ENCODE results near the gene SCAI. TPM values are rescaled to one million over a fixed set of nuclear protein-coding genes. Genes with fewer than 3 reads are reported as not detected.
"Not testable (repeated sequence)": the region's sequence is repeated elsewhere in the genome, so short reads cannot be mapped to it uniquely, and the experiment has no call there.

Gene SCAI
- total RNA-seq, 1 donor: 9.9 TPM

DNA sequence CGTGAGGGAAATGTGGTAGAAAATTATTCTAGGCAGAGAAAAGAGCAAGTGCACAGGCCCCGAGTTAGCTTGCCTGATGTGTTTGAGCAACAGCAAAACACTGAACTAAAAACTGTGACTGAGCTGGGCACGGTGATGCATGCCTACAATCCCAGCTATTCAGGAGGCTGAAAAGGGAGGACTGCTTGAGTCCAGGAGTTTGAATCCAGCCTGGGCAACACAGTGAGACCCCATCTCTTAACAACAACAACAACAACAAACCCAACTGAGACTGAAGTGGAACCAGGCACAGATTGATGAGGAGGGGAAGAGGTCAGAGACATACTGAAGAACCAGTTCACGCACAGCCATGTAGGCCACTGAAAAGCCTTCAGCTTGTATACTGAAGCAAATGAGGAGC lies 42.5 kb downstream of the SCAI start:
- no peaks in the 10 kb centered on the region for H3K9me3 ChIP-seq (ENCODE audit: low read depth, low read length)
- no peaks in the 10 kb centered on the region for H3K27me3 ChIP-seq (ENCODE audit: insufficient read depth, low read length)
- no peaks in the 10 kb centered on the region for H3K4me1 ChIP-seq (ENCODE audit: insufficient read depth, low read length)
- H3K4me3 ChIP-seq (ENCODE audit: low read length): no peak overlapping the region

DNA sequence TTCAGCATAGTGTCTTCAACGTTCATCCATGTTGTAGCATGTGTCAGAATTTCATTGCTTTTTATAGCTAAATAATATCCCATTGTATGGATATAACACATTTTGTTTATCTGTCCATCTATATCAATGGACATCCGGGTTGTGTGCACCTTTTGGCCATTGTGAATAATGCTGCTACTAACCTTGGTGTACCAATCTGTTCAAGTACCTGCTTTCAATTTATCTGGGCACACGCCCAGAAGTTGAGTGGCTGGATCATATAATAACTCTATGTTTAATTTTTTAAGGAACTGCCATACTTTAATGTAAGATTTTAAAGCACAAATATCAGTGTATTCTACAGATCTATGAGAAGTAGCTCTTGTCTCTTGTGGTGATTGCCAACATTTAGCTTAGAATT lies 43.5 kb downstream of the SCAI start:
- H3K4me1 ChIP-seq (ENCODE audit: insufficient read depth, low read length): no peaks in the 10 kb centered on the region
- H3K4me3 ChIP-seq (ENCODE audit: low read length): no peak overlapping the region
- H3K27me3 ChIP-seq (ENCODE audit: insufficient read depth, low read length): no peaks in the 10 kb centered on the region
- no peaks in the 10 kb centered on the region for H3K9me3 ChIP-seq (ENCODE audit: low read depth, low read length)

DNA sequence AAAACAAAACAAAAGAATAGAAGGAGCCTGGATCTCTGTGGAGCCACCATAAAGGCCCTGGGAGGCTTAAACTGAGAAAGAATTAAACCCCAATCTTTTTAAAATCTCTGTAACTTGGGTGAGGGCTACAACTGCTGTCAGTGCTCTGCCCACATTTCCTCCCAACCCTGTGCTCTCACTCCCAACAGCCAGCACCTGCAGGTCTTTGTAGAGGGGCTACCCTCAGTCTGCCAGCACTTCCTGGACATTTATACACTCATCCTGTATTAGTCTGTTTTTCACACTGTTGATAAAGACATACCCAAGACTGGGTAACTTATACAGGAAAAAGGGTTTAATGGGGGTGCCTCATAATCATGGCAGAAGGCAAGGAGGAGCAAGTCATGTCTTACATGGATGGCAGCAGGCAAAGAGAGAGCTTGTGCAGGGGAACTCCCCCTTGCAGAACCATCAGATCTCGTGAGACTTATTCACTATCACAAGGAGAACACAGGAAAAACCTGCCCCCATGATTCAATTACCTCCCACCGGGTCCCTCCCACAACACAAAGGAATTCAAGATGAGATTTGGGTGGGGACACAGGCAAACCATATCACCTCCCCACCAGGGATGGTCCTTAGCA lies 47.4 kb downstream of the SCAI start:
- Histone ChIP-seq H3K4me3 (ENCODE audit: low read length) (no peak overlapping the region), H3K4me1 (ENCODE audit: insufficient read depth, low read length) (no peaks in the 10 kb centered on the region), H3K27me3 (ENCODE audit: insufficient read depth, low read length) (no peaks in the 10 kb centered on the region)

DNA sequence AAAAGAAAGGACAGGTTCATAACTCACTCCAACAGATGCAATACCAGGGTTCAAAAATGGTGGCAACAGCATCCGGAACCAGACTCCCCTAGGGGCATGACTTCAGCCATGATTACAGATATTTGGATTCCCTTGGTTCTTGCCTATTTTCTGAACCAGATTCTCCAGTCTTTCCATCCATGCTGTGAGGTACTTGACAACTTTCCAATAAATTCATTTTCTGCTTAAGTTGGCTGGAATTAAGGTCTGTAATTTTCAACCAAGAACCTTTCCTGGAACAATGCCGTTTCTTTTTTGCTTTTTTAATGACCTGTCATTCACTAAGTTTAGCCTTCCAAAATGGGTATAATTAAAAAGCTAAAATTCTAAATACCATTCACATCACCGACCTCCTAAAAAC lies 52.2 kb downstream of the SCAI start:
- Histone ChIP-seq H3K9me3 (ENCODE audit: low read depth, low read length) (no peaks in the 10 kb centered on the region), H3K27me3 (ENCODE audit: insufficient read depth, low read length) (no peaks in the 10 kb centered on the region), H3K4me3 (ENCODE audit: low read length) (no peak overlapping the region), H3K4me1 (ENCODE audit: insufficient read depth, low read length) (no peaks in the 10 kb centered on the region)

More for the DNA sequence above, 47.4 kb downstream of the SCAI start:
- no peaks in the 10 kb centered on the region for H3K9me3 ChIP-seq (ENCODE audit: low read depth, low read length)

DNA sequence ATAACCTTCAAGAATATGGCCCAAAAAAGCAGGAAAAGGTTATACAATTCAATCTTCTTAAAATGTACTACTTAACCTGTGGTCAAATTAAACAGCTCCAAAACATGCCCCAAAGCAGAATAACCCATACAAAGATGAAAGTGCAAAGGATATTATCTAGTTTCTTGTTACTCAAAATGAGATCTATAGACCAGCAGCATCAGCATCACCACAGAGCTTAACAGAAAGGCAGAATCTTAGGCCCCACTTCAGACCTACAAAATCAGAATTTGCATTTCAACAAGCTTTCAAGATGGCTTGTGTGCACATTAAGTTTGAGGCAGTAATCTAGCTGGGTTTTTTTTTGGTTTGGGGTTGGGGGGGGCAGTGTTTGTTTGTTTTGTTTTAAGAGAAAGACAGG lies 54.0 kb downstream of the SCAI start:
- H3K4me1 ChIP-seq (ENCODE audit: insufficient read depth, low read length): no peaks in the 10 kb centered on the region
- H3K4me3 ChIP-seq (ENCODE audit: low read length): no peak overlapping the region
- no peaks in the 10 kb centered on the region for H3K27me3 ChIP-seq (ENCODE audit: insufficient read depth, low read length)
- H3K9me3 ChIP-seq (ENCODE audit: low read depth, low read length): no peaks in the 10 kb centered on the region

DNA sequence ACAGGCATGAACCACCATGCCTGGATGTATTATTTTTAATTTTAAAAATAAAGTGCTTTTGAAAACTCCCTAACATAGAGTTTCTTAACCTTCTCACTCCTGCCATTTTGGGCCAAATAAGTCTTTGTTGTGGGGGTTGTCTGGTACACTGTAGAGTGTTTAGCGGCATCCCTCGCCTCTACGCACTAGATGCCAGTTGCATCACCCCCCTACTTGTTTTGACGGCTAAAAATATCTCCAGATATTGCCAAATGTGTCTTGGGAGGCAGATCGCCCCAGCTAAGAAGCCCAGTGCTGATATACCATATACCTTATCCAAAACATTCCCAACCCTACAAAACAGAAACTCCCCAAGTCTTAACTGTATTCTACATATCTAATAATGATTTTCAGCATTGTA lies 54.6 kb downstream of the SCAI start:
- Histone ChIP-seq H3K4me1 (ENCODE audit: insufficient read depth, low read length) (no peaks in the 10 kb centered on the region), H3K9me3 (ENCODE audit: low read depth, low read length) (no peaks in the 10 kb centered on the region), H3K4me3 (ENCODE audit: low read length) (no peak overlapping the region), H3K27me3 (ENCODE audit: insufficient read depth, low read length) (no peaks in the 10 kb centered on the region)

DNA sequence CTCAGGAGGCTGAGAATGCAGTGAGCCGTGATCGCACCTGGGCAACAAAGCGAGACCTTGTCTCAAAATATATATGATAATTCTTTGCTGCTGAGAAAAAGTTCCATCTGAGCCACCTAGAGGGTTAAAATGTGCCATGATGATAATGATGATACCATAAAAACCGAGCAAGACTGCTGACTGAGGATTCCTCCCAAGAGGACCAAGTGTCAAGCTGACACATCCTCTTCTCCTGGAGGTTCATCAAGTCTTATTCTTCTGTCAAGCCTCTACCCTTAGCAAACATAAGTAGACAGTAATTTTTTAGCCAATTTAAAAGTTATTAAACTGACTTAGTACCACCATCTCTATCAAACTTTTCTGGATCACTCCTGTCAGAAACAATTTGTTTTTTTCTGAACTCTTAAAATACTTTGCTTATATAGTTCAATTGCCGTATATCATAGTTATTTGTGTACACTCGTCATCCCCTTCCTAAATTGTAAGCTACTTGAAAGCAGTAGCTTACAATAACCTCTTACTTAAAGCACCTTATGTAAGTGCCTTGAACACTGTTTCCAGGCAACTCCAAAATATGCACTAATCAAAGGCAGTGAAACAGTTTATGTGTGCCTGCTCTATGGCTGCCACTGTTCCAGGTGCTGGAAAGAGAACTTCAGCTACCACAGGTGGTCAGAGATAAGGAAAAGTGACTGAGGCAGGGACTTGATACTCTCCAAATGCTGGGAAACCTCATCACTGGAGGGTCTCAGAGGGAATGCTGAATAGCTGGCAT lies 57.4 kb downstream of the SCAI start:
- Histone ChIP-seq H3K27me3 (ENCODE audit: insufficient read depth, low read length) (no peaks in the 10 kb centered on the region), H3K4me3 (ENCODE audit: low read length) (no peak overlapping the region), H3K9me3 (ENCODE audit: low read depth, low read length) (no peaks in the 10 kb centered on the region), H3K4me1 (ENCODE audit: insufficient read depth, low read length) (no peaks in the 10 kb centered on the region)

DNA sequence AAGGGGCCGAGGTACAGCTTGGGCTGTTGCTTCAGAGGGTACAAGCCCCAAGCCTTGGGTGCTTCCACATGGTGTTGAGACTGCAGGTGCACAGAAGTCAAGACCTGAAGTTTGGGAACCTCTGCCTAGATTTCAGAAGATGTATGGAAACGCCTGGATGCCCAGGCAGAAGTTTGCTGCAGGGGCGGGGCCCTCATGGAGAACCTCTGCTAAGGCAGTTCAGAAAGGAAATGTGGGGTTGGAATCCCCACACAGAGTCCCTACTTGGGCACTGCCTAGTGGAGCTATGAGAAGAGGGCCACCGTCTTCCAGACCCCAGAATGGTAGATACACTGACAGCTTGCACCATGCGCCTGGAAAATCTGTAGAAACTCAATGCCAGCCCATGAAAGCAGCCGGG lies 61.1 kb downstream of the SCAI start:
- not testable (repeated sequence) for H3K4me3 ChIP-seq (ENCODE audit: low read length); H3K9me3 ChIP-seq (ENCODE audit: low read depth, low read length); H3K27me3 ChIP-seq (ENCODE audit: insufficient read depth, low read length); H3K4me1 ChIP-seq (ENCODE audit: insufficient read depth, low read length)

DNA sequence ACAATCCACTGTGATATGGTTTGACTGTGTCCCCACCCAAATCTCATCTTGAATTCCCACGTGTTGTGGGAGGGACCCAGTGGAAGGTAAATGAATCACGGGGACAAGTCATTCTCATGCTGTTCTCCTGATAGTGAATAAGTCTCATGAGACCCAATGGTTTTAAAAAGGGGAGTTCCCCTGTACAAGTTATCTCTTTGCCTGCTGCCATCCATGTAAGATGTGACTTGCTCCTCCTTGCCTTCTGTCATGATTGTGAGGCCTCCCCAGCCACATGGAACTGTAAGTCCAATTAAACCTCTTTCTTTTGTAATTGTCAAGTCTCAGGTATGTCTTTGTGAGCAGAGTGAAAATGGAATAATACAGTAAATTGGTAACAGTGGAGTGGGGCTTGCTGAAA lies 62.5 kb downstream of the SCAI start:
- not testable (repeated sequence) for H3K9me3 ChIP-seq (ENCODE audit: low read depth, low read length); H3K4me3 ChIP-seq (ENCODE audit: low read length); H3K27me3 ChIP-seq (ENCODE audit: insufficient read depth, low read length); H3K4me1 ChIP-seq (ENCODE audit: insufficient read depth, low read length)

DNA sequence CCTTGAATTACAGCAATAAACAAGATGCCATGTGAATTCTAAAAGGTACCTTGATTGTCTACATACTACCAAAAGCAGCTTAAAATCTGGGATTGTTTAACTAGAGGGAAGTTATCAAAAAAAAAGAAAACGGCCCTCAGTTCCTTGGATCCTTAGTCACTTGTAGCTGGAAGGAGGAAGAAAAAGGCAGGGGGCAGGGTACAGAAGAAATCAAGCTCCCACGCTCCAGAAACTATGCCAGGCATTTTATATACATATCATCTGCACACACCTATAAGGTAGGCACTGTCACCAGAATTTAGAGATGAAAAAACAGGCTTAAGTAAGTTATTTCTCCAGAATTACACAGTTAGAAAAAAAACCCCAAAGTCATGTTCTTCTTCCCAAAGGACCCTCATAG lies 63.4 kb downstream of the SCAI start:
- H3K27me3 ChIP-seq (ENCODE audit: insufficient read depth, low read length): no peaks in the 10 kb centered on the region
- H3K9me3 ChIP-seq (ENCODE audit: low read depth, low read length): no peaks in the 10 kb centered on the region
- no peak overlapping the region for H3K4me3 ChIP-seq (ENCODE audit: low read length)
- no peaks in the 10 kb centered on the region for H3K4me1 ChIP-seq (ENCODE audit: insufficient read depth, low read length)

DNA sequence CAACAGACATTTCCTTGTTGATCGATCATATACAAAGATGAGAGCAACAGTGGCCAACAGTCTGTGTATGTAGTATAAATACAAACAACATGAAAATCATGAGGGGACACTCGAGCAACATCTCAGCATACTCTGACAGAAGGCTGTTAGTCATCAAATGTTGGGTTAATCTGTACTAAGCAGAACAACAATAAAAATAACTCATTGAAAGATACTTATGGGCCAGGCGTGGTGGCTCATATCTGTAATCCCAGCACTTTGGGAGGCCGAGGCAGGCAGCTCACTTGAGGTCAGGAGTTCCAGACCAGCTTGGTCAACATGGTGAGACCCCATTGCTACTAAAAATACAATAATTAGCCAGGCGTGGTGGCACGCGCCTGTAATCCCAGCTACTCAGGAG lies 67.3 kb downstream of the SCAI start:
- Histone ChIP-seq H3K9me3 (ENCODE audit: low read depth, low read length) (no peaks in the 10 kb centered on the region), H3K4me3 (ENCODE audit: low read length) (no peak overlapping the region), H3K27me3 (ENCODE audit: insufficient read depth, low read length) (no peaks in the 10 kb centered on the region), H3K4me1 (ENCODE audit: insufficient read depth, low read length) (no peaks in the 10 kb centered on the region)

DNA sequence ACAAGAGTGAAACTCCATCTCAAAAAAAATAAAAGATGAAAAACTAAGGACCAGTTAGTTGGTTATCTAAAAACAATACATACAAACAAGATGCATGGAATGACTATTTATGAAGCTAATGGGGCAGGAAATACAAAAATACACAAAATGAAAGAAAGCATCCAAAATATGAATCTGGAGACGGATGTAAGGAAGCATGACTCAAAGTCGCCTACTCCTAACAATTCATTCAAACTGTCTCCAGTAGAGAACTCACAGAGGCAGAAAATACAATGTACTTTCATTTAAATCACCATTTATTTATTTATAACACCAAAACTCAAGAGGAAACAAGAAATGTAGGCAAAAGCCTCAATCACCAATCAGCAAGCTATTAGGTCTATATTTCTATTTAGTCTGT lies 68.4 kb downstream of the SCAI start:
- no peaks in the 10 kb centered on the region for H3K9me3 ChIP-seq (ENCODE audit: low read depth, low read length)
- H3K4me1 ChIP-seq (ENCODE audit: insufficient read depth, low read length): no peaks in the 10 kb centered on the region
- H3K4me3 ChIP-seq (ENCODE audit: low read length): no peak overlapping the region
- no peaks in the 10 kb centered on the region for H3K27me3 ChIP-seq (ENCODE audit: insufficient read depth, low read length)

DNA sequence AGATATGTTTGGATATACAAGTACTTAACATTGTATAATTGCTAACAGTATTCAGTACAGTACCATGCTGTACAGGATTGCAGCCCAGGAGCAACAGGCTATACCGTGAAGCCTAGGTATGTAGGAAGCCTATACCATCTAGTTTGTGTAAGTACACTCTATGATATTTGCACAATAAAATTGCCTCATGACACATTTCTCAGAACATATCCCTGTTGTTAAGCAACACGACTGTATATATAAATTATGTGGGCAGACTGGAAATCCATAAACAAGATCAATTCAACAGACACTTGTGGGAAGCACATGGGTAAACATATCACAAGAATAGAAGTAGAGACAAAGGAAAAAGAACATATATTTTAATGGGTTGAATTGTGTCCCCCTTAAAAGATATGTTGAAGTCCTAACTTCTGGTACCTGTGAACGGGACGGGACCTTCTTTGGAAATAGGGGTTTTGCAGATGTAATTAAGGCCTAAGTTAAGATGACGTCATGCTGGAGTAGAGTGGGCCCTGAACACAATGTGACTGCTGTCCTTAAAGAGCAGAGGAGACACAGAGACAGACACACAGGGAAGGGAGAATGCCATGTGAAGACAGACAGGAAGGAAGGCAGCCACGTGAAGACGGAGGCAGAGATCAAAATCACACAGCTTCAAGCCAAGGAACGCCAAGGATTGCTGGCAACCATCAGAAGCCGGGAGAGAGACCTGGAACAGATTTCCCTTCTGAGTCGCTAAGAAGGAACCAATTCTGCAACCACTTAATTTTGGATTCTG lies 76.3 kb downstream of the SCAI start:
- Histone ChIP-seq H3K9me3 (ENCODE audit: low read depth, low read length) (no peaks in the 10 kb centered on the region), H3K4me1 (ENCODE audit: insufficient read depth, low read length) (no peaks in the 10 kb centered on the region), H3K4me3 (ENCODE audit: low read length) (no peak overlapping the region), H3K27me3 (ENCODE audit: insufficient read depth, low read length) (no peaks in the 10 kb centered on the region)

DNA sequence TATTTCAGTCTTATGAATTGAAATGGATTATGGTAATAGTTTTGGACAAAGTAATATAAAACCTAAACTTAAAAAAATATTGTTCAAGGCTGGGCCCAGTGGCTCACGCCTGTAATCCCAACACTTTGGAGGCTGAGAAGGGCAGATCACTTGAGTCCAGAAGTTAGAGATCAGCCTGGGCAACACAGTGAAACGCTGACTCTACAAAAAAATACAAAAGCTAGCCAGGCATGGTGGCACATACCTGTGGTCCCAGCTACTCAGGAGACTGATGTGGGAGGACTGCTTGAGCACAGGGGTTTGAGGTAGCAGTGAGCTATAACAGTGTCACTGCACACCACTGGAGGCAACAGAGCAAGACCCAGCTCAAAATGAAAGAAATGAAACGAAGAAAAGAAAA lies 81.9 kb downstream of the SCAI start:
- no peaks in the 10 kb centered on the region for H3K4me1 ChIP-seq (ENCODE audit: insufficient read depth, low read length)
- H3K4me3 ChIP-seq (ENCODE audit: low read length): no peak overlapping the region
- no peaks in the 10 kb centered on the region for H3K27me3 ChIP-seq (ENCODE audit: insufficient read depth, low read length)
- H3K9me3 ChIP-seq (ENCODE audit: low read depth, low read length): no peaks in the 10 kb centered on the region

DNA sequence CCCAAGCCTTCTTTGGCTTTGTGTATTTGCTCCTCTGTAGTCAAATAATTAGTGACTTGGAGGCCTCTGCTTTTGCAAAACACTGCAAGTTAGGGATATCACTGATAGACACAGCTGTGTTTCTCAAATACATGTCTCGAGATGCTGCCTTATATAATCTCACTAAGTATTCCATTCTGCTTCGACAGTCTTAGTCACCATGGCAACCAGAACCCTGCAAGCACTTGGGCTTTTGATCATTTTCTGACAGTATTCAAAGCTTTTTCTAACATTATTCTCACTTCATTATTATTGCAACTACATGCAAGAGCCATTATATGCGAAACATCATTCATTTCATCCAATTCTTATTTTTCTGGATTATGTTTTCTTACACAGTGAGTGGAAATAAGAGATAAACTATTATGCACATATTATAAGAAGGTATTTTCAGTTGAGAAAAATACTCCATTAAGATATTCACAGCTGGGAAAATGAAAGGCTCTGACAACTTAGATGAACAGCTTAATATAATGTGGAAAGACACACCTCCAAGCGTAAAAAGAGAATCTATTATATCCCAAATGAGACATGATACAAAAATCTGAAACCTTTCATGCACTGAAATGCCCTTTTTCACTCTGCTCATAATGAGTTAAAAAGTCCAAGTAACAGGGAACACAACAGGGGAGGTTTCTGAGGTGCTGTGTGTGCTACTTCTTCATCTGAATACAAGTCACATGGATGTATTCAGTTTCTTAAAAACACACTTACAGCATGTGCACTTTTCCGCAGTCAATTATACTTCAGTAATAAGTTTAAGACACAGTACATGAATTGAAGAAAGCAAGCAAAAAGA lies 93.9 kb downstream of the SCAI start:
- no peaks in the 10 kb centered on the region for H3K9me3 ChIP-seq (ENCODE audit: low read depth, low read length)
- no peak overlapping the region for H3K4me3 ChIP-seq (ENCODE audit: low read length)
- no peaks in the 10 kb centered on the region for H3K27me3 ChIP-seq (ENCODE audit: insufficient read depth, low read length)
- no peaks in the 10 kb centered on the region for H3K4me1 ChIP-seq (ENCODE audit: insufficient read depth, low read length)
